Measurements from ENCODE around the gene CCDC71L.

CCDC71L gene

GRCh38 chr7:106623315-106623660 is 37.7 kb downstream of the CCDC71L start:
- no peak for DNase-seq

GRCh38 chr7:106622654-106623314 is 38.2 kb downstream of the CCDC71L start:
- no peak for DNase-seq

DNA sequence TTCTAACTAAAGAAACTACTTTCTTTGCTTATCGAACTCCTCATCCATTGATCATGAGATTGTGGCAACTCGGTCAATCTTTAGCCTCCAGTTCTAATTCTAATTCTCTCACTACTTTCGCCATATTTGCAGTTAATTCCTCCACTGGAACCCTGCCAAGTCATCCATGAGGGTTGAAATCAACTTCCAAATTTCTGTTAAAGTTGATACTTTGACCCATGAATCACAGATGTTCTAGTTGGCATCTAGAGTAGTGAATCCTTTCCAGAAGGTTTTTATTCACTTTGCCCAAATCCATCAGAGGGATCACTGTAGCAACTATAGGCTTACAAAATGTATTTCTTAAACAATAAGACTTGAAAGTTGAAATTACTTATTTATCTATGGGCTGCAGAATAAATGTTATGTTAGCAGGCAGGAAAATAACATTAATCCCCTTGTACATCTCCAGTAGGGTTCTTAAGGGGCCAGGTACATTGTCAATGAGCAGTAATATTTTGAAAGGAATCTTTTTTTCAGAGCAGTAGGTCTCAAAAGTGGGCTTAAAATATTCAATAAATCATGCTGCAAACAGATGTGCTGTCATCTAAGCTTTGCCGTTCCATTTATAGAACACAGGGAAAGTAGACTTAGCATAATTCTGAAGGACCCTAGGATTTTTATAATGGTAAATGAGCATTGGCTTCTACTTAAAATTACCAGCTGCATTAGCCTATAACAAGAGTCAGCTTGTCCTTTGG is 39.4 kb downstream of the CCDC71L start:
- no peak for DNase-seq

GRCh38 chr7:106620676-106621075 is 40.3 kb downstream of the CCDC71L start:
- no peak for DNase-seq

DNA sequence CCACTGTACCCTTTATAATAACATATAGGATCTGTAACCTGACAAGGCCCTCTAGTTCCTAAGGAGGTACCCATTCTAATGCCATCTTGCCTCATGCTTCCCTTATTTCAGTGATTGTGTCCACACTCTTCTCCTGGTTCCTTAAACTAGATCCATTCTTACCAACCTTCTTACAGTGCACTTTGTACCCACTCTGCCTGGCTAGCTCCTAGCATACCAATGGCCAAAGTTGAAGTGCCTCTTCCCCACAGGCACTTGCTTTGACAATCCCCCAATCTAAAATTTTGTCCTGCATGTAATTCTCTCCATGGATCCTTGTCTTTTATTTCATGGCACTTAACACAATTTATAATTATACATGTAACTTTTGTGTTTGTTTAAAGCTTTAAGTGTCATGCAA is 40.9 kb downstream of the CCDC71L start:
- no peak for DNase-seq

GRCh38 chr7:106619213-106619612 is 41.7 kb downstream of the CCDC71L start:
- DNase-seq: no peak

GRCh38 chr7:106618480-106618879 is 42.5 kb downstream of the CCDC71L start:
- no peak for DNase-seq

DNA sequence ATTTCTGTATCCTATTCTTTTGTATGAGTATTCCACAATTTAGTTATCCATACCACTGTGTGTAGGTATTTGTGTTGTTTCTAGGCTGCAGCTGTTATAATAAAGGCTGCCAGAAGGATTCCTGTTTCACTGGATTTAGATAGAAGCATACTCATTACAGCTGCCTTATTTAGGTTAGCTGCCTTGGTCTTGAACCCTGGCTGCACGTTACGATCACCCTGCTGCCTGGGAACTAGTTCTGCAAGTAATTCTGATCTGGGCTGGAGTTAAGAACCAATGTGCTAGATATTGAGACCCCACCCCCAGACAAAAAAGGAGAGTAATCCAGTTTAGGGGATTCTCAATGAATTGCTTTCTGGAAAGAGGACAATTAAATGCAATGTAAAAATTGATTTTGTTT is 43.1 kb downstream of the CCDC71L start:
- no peak for DNase-seq

GRCh38 chr7:106616708-106617051 is 44.3 kb downstream of the CCDC71L start:
- DNase-seq: no peak

GRCh38 chr7:106615808-106616707 is 44.9 kb downstream of the CCDC71L start:
- no peak for DNase-seq

GRCh38 chr7:106614751-106615150 is 46.2 kb downstream of the CCDC71L start:
- no peak for DNase-seq

DNA sequence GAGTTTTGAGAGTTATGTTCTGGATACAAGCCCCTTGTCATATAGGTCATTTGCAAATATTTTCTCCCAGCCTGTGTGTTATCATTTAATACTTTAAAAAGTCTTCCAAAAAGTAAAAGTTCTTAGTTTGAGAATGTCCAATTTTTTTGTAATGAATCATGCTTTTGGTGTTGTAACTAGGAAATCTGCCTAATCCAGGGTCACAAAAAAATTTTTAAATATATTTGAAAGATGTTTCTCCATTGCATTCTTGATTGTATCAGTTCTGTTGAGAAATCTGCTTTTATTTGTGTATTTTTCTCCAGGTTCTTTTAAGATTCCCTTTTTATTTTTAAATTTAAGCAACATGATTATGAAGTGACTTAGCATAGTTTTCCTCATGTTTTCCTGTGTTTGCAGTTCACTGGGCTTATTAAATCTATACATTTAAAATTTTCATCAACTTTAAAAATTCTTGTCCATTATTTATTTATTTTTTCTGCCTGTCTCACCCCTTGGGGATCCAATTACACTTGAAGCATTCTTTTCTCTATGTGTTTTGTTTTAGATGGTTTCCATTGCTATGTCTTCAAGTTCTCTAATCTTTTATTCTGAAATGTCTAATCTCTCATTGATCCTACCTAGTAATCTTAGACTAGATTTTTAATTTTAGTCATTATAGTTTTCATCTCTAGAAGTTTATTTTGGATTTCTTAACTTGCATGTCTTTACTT is 47.0 kb downstream of the CCDC71L start:
- no peak for DNase-seq

DNA sequence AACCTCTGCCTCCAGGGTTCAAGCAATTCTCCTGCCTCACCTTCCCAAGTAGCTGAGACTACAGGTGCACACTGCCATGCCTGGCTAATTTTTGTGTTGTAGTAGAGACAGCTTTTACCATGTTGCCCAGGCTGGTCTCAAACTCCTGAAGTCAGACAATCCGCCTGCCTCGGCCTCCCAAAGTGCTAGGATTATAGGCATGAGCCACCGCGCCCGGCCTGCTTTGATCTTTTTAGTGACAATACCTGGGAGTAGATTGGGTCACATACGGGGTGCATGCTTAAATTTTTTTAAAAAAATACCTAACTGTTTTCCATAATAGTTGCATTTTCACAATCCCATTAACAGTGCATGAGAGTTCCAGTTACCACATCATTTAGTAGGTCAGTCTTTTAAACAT is 47.7 kb downstream of the CCDC71L start:
- DNase-seq: no peak

GRCh38 chr7:106612432-106612831 is 48.5 kb downstream of the CCDC71L start:
- no peak for DNase-seq

- DNase-seq: no peak
Observed at GRCh38 chr7:106611911-106612310, 49.0 kb downstream of the CCDC71L start.

DNA sequence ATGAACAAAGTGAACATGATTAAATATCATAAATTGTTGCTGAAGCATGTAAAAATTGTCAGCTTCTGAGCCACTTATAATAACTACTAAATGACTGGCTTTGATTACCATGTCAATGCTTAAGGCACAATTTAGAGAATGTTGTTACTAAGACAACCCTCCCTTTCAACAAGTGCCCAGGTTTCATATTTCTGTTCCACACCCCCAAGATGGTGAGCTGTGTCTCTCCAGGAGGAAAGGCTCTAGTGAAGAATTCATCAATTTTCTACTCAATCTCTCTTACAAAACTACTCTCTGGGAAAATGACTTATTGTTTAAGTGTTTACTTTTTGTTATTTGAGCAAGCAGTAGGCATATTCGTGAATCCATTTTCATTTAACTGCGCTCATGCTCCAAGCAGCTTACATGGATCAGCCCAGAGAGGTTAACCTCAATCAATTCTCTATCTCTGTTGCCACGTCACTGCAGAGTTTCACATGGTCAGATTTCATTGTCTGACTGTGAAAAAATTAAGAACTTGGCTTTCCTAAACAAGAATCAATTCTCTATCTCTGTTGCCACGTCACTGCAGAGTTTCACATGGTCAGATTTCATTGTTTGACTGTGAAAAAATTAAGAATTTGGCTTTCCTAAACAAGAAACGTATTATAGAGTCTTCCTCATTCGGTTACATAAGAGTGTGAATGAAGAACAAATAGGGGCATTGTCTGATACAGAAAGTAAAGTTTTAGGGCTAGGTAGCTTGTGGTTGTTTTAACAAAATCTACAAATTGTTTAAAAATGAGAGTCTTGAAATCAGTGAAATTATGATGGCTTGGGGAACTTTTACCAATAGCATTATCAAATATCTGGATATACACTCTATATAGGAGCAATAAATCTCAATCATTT is 49.7 kb downstream of the CCDC71L start:
- DNase-seq: no peak

DNA sequence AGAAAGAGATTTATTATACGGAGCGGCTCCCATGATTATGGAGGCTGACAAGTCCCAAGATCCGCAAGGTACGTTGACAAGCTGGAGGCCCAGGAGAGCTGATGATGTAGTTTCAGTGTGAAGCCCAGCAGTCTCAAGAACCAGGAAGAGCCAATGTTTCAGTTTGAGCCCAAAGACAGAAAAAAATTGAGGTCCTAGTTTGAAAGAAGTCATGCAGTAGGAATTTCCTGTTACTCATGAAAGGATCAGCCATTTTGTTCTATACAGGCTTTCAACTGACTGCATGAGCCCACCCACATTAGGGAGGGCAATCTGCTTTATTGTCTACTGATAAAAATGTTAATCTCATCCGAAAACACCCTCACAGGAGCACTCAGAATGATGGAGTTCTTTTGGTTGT is 51.5 kb downstream of the CCDC71L start:
- DNase-seq: no peak

- DNase-seq: no peak
Observed at GRCh38 chr7:106608661-106609060, 52.3 kb downstream of the CCDC71L start.

All from GOT3 (cell line).